Prostate gland (tissue), 2 donors: ENCODE data around the gene DCDC1.

Experiments used
- POLR2AphosphoS5 ChIP-seq: sonication (generic); formaldehyde crosslinking; IDR thresholded peaks from one replicate; pipeline ENCODE4 v1.6.1; 2017; ENCODE audit warnings: antibody characterized with exemption
- TF ChIP-seq, protein P1 (sequence below), 4 experiments: fragments of 200-600 bp in 2 of 4; fragments of 450-650 bp in 2 of 4; sonication (generic) in 2 of 4; IDR thresholded peaks; 1 replicate in 3 of 4; 2 replicates in 1 of 4; pipeline ENCODE4 v1.5.1; 2016 to 2019; ENCODE audit warnings: antibody characterized with exemption in 4 of 4, mild to moderate bottlenecking in 2 of 4, moderate library complexity in 2 of 4

DNA sequence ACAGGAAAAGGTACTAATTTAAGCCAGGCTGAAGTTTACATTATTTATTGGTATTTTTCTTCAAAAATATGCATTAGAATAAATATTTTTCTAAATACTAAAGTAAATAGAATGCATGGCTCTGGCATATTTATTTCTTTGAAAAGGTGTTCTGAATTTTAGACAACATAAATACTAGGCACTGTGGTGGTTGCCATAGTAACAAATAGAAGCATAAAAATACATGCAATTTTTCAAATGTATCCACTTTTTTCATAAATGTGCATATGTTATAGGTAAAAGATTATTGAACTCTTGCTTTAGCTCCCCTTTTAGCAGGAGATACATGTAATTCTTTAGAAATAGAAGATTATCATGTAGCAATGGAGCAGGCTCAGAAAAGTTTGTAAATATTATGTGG lies 18.4 kb downstream of the DCDC1 start:
- TF ChIP-seq POLR2AphosphoS5, result no peak
- TF ChIP-seq, protein P1, sequence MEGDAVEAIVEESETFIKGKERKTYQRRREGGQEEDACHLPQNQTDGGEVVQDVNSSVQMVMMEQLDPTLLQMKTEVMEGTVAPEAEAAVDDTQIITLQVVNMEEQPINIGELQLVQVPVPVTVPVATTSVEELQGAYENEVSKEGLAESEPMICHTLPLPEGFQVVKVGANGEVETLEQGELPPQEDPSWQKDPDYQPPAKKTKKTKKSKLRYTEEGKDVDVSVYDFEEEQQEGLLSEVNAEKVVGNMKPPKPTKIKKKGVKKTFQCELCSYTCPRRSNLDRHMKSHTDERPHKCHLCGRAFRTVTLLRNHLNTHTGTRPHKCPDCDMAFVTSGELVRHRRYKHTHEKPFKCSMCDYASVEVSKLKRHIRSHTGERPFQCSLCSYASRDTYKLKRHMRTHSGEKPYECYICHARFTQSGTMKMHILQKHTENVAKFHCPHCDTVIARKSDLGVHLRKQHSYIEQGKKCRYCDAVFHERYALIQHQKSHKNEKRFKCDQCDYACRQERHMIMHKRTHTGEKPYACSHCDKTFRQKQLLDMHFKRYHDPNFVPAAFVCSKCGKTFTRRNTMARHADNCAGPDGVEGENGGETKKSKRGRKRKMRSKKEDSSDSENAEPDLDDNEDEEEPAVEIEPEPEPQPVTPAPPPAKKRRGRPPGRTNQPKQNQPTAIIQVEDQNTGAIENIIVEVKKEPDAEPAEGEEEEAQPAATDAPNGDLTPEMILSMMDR (IDR thresholded peaks at IDR 0.05), result no peak
